Central memory CD4-positive, alpha-beta T cell (primary cell): Measurements from ENCODE around the gene GIPR.
"Not testable (repeated sequence)": the region's sequence is repeated elsewhere in the genome, so short reads cannot be mapped to it uniquely, and the experiment has no call there.

Experiments
- DNase-seq: peaks from one replicate; pipeline ENCODE4 v3.0.0; 2022
- total RNA-seq, 3 experiments: gene quantifications; one replicate each; lab custom pipeline; 2026; lab: John Stamatoyannopoulos, UW

GIPR gene, protein sequence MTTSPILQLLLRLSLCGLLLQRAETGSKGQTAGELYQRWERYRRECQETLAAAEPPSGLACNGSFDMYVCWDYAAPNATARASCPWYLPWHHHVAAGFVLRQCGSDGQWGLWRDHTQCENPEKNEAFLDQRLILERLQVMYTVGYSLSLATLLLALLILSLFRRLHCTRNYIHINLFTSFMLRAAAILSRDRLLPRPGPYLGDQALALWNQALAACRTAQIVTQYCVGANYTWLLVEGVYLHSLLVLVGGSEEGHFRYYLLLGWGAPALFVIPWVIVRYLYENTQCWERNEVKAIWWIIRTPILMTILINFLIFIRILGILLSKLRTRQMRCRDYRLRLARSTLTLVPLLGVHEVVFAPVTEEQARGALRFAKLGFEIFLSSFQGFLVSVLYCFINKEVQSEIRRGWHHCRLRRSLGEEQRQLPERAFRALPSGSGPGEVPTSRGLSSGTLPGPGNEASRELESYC
- total RNA-seq: 0.46 to 9.1 (median 2.4) reads per million in 3 experiments

DNA sequence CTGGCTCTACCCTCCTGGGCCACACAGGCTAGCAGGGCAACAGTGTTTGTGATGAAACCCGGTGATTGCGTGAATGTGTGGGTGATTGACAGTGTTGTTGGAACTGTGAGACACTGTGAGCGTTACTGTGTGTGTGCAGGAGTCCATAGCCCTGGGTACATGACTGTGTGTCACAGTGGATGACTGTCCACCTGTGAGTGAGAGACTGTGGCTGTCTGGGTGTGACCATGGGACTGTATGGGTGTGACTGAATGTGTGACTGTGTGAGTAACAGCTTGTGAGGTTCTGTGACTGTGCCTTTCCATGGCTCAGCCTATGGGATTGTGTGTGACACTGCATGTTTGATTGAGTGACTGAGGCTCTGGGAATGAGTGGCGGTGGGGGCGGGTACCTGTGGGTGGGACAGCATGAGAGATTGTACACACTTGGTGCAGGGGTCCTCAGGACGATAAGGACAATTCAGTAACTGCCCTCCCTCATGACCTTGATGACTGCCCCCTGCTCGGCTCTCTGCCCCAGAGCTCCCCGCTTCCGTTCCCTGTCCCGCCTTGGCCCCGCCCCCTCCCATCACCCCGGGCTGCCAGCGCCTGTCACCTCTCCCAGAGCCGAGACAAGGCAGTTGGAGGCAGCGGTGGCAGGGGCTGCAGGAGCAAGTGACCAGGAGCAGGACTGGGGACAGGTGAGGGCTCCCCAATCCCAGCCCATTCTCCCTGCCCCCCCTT lies at the start of gene GIPR:
Gene GIPR (plus strand): TSS at position 602 of the 722 bp plus-strand sequence. CDS start 1,300 bp downstream, outside the sequence.
- DNase-seq: peak; percentile 25

DNA sequence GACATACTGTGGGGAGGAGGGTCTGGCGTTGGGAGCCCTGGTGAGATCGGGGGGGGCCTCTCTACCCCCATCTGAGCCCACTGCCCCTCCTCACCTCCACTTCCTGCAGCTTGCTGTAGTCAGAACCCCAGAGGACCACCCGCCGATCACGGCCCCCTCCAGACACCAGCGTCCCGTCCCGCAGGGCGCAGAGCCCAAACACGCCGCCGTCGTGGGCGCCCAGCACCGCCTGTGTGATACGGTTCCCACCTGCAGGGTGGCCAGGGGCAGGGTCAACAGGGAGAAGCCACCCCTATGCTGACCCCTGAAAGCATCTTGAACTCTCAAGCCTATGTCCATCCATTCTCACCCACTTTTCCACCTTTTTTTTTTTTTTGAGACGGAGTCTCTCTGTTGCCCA lies 46.6 kb upstream of the GIPR start:
- DNase-seq: no peak

DNA sequence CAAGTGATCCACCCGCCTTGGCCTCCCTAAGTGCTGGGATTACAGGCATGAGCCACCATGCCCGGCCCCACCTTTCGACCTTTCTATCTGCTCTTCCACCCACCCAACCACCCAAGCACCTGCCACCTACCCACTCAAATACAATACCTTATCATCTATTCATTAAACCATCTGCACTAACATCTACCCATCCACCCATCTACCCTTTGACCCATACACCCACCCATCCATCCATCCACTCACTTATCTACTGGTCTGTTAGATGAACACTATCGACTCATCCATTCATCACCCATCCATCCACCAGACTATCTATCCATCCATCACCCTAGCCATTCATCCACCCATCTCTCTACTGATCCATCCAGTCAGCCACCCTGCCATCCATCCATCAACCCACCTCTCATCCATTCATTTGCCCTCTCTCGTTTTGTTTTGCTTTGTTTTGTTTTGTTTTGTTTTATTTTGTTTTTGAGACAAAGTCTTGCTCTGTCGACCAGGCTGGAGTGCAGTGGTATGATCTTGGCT lies 46.0 kb upstream of the GIPR start:
- no peak for DNase-seq

DNA sequence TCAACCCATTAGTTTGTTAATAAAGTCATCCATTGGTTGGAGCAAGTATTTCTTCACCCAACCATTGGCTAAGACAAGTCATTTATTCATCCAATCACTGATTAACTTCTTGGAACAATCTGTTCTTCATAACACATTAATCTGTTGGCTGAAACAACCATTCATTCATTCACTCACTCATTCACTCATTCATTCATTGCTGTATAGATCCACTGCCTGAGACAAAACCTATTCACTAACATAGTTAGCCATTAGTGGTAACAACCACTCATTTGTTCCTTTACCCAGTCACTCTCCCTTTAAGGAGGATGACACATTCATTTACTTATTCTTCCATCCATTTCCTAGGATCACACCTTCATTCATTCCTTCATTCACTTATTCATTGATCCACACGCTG lies 44.0 kb upstream of the GIPR start:
- no peak for DNase-seq

DNA sequence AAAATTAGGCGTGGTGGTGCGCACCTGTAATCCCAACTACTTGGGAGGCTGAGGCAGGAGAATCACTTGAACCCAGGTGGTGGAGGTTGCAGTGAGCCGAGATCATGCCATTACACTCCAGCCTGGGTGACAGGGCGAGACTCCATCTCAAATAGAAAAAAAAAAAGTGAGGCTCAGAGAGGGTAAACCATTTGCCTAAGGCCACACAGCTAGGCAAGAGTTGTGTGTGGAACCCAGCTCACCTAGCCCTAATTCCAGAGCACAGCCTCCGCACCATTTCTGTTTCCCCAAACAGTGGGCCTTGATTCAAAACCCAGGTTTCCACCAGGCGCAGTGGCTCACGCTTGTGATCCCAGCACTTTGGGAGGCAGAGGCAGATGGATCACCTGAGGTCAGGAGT lies 39.8 kb upstream of the GIPR start:
- not testable (repeated sequence) for DNase-seq

DNA sequence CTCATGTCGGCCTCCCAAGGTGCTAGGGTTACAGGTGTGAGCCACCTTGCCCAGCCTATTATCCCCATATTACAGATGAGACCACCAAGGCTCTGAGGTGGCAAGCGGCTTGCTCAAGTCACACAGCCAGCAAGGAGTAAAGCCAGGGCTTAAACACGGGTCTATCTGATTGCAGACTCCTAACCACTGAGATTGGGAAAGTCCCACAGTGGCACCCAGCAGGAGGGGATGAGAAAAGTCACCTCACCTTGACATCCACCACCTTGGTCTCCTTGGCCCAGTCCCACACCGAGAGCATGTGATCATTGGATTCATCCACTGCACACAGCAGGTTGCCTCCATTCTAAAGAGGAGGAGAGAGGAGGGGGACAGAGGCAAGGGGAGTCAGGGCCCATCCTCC lies 38.3 kb upstream of the GIPR start:
- no peak for DNase-seq

DNA sequence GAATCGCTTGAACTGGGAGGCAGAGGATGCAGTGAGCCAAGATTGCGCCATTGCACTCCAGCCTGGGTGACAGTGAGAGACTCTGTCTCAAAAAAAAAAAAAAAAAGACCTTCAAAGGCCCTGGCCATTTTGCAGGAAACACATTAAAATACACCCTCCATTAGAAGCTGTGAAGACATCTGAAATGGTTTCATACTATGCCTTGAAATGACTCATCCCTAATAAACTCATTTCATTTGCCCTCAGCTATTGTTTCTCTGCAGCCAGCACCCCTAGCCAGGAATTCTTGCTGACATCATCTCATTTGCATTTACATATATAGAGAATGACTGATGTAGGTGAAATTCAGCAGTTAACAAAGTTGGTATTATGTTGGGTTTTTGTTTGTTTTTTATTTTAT lies 37.6 kb upstream of the GIPR start:
- DNase-seq: no peak

DNA sequence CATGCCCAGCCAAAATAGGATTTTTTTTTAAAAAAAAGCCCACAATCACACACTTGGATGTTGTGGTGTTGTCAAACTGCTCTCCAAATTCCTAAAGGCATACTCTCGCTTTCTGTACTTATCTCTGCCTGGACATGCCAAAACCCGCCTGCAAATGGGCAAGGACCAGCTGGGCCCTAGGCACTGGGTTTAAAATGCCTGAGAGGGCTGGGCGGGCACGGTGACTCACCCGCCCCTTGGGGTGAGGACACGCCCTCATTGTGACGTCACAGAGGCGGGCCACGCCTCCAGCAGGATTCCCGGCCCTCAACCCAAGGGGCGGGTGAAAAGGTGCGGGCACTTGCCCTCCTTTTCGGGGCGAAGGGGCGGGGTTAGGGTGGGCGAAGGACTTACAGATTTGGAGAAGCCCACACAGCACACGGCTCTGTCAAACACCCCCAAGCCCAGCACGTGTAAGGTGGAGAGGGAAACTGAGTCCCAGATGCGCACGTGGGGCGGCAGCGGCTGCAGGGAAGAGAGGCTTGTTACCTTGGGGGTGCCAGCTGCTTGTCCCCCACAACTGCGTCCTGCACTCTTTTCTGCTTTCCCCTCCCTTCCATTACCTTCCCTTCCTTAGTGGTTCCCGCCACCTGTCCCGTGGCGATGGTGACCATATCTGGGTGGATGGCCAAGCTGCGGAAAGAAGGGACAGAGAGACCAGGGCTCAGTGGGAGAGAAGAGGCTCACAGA lies 35.4 kb upstream of the GIPR start:
- DNase-seq: peak; percentile 17

DNA sequence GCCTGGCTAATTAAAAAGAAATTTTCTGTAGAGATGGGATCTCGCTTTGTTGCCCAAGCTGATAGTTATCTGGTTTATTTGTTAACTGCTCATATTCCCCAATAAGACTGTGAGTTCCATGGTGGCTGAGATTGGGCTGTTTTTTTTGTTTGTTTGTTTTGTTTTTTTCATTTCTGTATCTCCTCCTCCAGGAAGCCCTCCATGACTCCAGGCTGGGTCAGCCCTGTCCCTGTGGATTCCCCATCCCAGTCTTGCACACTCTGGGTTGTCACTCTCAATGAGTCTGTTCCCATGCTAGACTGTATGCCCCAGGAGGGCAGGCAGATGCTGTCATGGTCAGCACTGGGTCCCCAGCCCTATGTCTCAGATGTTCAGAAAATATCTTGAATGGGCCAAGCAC lies 31.7 kb upstream of the GIPR start:
- no peak for DNase-seq

DNA sequence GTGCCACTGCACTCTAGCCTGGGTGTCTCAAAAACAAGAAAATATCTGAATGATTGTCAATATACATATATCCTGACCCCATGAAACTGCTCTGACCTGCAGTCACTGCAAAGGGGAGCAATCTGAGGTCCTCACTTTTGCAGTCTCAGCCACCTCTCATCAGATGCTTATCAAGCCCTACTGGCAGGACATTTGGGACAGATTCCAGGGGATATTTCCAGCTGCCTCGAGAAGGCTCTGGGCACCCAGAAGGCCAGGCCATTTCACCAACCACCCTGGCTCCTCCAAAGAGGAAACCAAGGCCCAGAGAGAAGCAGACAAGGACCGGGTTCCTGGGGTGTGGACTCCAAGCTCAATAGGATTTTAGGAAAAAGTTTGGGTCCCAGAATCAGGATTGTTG lies 31.1 kb upstream of the GIPR start:
- DNase-seq: no peak

DNA sequence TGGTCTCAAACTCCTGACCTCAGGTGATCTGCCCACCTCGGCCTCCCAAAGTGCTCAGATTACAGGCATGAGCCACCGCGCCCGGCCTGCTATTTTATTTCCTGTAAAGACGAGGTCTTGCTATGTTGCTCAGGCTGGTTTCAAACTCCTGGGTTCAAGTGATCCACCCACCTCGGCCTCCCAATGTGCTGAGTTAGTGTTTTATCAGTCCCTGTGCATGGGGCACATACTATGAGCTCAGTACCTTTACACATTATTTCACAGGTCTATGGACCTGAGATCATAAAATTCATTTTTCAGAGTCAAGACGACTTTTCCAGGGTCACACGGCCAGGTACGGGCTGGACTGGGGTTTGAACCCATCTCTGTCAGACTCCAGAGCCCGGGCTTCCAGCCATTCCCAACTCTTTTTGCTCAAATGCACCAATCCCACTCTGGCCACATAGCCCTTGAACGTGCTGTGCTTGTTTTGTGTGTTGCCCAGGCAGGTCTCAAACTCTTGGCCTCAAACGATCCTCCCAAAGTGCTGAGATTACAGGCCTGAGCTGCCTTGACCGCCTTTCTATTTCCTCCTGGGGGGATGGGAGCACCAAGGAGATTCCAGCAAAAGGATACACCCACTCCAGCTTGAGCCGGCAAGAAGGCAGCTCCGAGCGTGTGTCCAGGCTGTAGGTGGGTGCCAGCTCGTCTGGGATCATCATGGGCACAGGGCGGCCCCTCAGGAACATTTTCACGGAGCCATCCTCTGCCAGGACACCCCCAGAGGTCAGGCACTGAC lies 29.9 kb upstream of the GIPR start:
- DNase-seq: no peak

DNA sequence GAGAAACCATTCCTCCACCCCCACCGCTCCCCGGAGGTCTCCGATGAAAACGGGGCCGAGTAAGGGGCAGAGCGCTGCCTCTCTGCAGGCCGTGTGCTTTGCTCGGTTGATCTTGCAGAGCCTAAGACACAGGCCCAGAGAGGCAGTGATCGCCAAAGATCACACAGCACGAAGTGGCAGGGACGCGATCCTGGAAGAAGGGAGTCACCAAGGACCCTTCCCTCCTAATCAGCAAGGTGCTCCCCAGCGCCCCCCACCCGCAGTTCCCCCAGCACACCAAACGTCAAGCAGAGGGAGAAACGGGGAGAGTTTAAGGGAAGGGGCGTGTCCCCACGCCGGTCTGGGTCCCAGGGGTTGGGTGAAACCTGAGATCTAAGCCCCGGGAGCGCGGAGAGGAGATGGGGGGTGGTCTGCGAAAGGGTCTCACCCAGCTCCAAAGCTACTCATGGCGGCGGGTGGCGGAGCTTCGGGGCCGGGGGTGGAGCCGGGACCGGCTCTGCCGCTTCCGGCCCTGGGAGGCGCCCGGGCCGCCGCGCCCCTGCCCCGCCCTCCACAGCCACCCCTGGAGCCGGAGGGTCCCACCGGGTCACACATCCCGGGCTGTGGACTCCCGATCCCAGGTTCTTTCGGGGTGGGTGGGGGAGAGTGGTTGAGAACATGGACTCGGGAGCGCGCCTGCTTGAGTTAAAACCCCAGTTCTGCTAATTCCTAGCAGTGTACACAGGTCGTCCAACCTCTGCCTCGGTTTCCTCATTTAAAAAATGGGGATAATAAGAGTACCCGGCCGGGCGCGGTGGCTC lies 28.9 kb upstream of the GIPR start, which contains the start of gene EML2:
Gene EML2 (minus strand): TSS at position 468 of the 800 bp plus-strand sequence. CDS start 21 bp downstream, at position 447.
- DNase-seq: peak; percentile 37

DNA sequence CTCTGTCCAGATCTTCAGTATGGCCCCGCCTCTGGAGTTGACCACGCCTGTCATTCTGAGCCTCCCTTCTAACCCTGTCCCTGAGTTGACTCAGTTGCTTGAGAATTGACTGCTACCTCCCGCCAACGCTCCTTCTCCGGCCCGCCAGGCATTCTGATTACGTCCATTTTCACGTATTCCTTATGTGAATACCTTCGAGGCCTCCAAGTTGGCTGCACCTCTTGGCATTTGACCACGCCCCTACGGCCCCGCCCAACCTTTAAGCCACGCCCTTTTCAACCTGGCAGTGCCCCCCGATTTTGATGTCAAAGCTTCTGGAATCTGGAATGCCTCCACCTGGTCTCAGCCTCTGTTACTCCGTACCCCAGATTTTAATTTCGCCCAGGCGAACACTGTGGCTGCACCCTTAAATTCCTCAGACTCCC lies 27.2 kb upstream of the GIPR start:
- no peak for DNase-seq

DNA sequence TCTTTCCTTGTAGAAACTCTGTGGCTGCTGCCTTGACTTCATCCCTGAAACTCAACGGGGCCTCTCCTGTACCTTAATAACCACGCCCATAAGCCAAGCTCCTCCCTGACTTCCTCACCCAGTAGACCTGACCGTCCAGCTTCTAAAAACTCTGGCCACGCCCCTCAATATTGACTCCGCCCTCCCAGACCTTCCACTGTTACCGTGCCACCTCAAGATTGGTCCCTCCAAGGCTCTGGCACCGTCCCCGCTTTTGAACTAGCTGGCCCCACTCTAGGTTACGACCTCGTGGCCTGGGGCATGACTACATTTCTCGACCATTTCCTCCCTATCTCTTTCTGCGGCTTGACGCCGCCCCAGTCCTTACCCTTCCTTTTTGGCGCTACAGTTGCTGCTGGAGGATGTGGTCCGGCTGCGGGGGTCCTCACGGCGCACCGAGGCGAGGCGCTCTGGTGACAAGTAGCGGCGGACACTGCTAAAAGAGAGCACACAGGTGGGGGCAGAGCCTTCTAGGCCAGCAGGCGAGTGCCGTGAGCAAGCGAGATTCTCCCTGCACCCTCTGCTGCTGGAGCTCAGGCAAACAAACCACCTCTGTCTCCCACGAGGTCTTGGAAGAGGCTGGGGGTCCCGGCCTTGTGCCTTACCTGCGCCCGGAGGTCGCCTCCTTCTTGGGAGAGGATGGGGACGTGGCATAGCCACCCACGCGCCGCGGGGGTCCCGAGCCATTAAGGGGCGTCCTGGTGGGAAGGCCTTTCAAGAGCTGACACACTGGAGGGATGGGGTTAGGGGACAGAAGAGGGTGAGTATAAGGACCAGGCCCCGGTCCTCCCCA lies 26.5 kb upstream of the GIPR start:
- peak; percentile 33 for DNase-seq

DNA sequence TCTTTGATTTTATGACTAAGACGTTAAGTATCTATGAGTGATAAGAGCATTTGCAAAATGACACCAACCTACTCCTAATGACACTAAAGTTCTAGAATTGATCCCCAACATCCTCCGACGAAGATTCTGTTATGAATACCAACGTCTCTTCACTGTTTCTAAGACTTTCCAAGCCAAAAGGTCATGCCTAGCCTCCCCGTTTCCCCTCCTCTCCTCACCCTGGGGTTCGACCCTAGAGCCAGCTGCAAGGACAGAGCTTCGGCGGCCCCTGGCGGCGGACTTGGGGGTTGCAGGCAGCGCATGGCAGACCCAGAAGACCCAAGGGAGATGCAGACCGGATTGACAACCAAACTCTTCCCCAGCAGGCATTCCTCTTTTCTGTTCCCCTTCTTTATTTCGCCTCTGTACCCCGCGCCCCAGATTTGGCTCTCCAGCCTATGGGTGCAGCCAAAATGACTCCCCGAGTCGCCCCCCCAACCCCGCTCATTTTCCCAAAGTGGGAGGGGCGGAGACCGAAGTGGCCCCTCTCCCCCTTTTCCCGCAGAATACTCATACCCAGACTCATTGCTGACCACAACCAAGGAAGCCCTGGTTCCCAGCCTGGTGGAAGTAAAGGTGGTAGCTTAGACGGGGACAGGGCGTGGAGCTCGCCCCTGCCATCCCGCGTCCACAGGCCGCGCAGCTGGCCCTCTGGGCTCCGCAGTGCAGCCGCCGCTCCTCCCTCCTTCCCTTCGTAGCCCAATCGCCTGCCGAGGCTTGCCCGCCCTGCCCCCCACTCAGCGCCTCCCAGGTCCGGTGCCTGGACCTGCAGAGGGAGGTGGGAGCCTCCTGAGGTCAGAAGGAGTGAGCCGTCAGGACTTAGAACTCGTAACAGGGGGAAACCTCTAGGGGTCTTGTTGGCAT lies 24.7 kb upstream of the GIPR start:
- DNase-seq: peak; percentile 84

DNA sequence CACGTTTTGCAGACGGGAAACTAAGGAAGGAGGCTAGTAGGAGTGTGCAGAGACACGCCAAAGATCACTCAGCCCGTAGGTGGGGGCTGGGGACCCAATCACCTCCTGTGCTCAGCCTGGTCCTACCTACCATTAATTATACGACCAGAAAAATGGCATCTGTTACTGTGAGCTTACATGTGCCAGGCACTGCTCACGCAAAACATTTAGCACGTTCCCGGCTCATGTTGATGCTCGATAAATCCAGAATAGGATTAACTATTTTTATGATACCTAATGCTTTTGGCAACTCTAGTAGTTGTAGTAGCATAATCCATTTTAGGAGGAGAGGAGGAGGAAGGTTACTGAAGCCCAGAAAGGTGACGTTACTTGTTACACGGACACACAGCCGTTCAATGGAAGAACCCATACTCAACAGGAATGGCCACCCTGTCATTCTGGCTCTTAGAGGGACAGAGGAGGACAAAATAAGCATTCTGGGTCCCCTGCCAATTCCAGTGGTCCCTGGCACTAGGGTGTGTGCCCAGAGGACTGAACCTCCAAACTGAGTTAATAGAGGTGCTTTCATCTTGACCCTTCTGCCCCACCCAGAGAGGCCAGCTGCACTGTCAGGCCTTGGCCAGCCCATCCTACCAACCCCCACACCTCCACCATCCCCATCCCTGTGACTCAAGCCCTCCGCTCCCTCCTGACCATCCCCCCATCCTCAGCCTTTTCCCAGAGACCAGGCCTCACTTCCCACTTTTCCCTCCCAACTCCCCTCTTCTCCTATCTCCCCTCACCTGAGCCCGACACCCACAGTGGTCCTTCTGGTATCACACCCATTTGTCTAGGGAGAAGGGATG lies 23.9 kb upstream of the GIPR start:
- no peak for DNase-seq

DNA sequence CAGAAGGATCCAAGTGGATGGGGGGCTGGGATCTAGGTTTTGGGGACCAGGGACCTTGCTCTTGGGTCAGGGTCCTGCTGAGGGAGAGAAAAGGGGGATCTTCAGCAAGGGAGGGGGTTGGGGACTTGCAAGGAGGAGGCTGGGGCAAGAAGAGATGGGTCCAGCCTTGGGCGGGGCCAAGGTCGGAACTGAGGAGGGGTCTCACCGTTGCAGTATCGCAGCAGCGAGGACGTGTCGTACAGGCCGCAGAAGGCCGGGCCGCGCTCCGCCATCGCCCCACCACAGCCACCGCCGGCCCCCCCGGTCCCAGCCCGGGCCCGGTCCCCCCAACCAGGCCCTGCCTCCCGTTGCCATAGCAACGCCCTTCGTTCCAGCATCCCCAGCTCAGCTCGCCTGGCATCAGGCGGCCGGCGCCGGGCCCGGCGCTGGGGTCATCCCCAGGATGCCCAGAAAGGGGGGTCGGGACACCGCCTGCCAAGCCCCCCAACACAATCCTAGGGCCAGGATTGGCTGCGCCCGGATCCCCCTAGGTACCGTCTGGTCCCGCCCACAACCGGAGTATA lies 22.9 kb upstream of the GIPR start:
- DNase-seq: no peak
